ENCODE data around the gene FHOD1.

The FHOD1 gene

DNA sequence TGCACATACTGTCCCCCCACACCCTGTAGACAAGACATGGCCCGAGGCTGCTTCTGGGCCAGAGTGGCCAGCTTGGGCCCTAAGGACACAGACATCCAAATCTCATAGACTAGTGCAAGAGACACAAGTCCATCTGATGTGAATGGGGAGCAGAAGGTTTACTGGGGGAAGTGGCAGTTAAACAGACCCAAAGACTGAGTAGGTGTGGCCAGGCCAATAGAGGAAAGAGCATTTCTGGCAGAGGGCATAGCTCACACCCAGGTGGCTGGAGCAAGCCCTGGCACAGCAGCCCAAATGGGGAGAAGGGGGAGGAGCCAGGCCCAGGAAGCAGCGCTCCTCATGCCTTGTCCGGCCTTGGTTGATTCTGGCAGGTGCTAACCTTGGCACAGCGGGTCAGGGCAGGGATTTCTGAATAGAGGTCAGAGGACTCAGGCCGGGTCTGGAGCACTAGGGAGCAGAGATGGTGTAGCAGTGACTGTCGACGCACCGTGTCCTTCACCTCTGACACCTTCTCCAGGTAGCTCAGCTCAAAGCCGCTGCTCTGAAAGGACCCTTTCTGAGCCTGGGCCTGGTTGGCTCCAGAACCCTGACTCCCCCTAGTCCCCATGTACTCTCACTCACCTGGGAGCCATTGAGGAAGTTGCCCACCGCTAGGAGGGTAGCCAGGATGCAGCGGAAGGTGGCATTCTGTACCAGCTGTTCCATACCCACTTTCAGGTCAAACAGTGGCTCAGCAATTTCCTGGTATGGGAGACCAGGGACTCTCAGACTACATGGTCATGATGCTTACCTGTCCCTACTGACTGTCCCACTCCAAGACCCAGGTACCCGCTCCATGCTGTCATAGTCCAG is 16.2 kb downstream of the FHOD1 start:
- Histone ChIP-seq H3K4me1 (ENCODE audit: control insufficient read depth, insufficient read depth, low read length) (peaks cover 3% of the 10 kb centered on the region), H3K9me3 (ENCODE audit: control insufficient read depth, low read length) (no peaks in the 10 kb centered on the region), H3K27ac (ENCODE audit: insufficient read depth, low read depth, low read length, poor library complexity, severe bottlenecking) (no peak overlapping the region), H3K4me3 (ENCODE audit: insufficient read depth, low read depth, low read length) (no peak overlapping the region), H3K27me3 (ENCODE audit: control insufficient read depth, insufficient read depth, low read length, poor library complexity, severe bottlenecking) (no peaks in the 10 kb centered on the region), H3K36me3 (ENCODE audit: control insufficient read depth, insufficient read depth, low read length) (peaks cover 9% of the 10 kb centered on the region)
- 94 to 96% methylated on average over 12 of the region's 12 CpGs for WGBS, 2 experiments

DNA sequence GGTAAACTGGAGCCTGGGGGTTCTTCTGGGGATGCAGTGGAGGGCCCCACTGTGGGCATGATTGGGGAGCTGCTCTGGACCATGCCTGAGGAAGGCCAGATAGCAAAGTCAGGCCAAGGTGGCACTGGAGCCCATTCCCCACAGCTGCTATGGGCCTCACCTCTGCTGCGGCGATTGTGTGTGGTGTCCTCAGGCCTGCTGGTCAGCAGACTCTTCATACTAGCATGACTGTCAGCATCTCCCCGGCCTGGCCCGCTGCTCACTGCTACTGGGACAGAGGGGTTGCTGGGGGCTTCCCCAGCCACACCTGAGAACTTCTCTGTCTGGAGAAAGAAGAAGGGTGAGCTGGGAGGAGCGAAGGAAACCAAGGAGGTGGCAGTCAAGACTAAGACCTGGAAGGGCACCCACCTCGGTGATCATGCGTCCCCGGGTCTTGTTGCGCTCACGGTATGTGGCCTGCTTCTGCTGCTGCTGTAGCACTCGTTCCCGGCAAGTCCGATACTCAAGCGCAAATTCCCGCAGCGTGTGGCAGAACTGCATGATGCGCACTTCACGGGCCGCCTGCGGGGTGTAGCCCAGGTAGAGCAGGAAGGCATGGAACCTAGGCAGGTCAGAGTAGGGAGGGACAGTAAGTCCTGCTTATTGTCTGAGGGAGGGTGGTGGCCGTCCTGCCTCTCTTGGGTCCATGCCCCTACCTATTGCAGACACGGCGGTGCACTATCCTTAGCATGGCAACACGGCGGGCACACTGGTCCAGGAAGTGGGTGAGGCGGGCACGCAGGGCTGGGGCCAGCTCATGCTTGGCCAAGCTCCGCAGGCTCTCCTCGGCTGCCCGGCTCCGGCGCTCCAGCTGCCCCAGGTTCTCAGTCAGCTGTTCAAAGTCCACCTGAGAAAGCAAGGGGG is 17.1 kb downstream of the FHOD1 start:
- Histone ChIP-seq H3K9me3 (ENCODE audit: control insufficient read depth, low read length) (no peaks in the 10 kb centered on the region), H3K36me3 (ENCODE audit: control insufficient read depth, insufficient read depth, low read length) (peaks cover 9% of the 10 kb centered on the region), H3K4me1 (ENCODE audit: control insufficient read depth, insufficient read depth, low read length) (peaks cover 6% of the 10 kb centered on the region), H3K4me3 (ENCODE audit: insufficient read depth, low read depth, low read length) (no peak overlapping the region), H3K27ac (ENCODE audit: insufficient read depth, low read depth, low read length, poor library complexity, severe bottlenecking) (no peak overlapping the region), H3K27me3 (ENCODE audit: control insufficient read depth, insufficient read depth, low read length, poor library complexity, severe bottlenecking) (no peaks in the 10 kb centered on the region)
- 95% methylated on average over 32 of the region's 32 CpGs for WGBS, 2 experiments

DNA sequence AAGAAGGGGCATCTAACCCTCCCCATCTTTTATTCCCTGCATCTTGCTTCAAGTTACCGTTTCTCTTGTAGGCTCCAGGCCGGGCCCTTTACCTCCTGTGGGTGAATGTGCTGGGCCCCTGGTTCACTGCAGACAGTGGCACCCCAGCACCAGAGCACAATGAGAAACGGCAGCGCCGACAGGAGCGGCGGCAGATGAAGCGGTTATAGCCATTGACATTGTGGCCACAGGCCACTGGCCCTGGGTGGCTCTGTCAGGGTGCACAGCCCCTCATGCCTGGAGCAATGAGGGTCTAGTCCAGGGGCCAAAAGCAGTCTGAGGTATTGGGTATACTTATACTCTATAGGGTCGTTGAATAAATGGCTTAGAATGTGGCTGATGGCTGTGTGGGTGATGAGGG is 18.4 kb downstream of the FHOD1 start:
- no peak overlapping the region for H3K4me3 ChIP-seq (ENCODE audit: insufficient read depth, low read depth, low read length)
- H3K4me1 ChIP-seq (ENCODE audit: control insufficient read depth, insufficient read depth, low read length), result peaks cover 6% of the 10 kb centered on the region
- 93 to 96% methylated on average over 9 of the region's 9 CpGs for WGBS, 2 experiments
- H3K9me3 ChIP-seq (ENCODE audit: control insufficient read depth, low read length), result no peaks in the 10 kb centered on the region
- H3K36me3 ChIP-seq (ENCODE audit: control insufficient read depth, insufficient read depth, low read length), result peaks cover 9% of the 10 kb centered on the region
- no peak overlapping the region for H3K27ac ChIP-seq (ENCODE audit: insufficient read depth, low read depth, low read length, poor library complexity, severe bottlenecking)
- no peaks in the 10 kb centered on the region for H3K27me3 ChIP-seq (ENCODE audit: control insufficient read depth, insufficient read depth, low read length, poor library complexity, severe bottlenecking)

DNA sequence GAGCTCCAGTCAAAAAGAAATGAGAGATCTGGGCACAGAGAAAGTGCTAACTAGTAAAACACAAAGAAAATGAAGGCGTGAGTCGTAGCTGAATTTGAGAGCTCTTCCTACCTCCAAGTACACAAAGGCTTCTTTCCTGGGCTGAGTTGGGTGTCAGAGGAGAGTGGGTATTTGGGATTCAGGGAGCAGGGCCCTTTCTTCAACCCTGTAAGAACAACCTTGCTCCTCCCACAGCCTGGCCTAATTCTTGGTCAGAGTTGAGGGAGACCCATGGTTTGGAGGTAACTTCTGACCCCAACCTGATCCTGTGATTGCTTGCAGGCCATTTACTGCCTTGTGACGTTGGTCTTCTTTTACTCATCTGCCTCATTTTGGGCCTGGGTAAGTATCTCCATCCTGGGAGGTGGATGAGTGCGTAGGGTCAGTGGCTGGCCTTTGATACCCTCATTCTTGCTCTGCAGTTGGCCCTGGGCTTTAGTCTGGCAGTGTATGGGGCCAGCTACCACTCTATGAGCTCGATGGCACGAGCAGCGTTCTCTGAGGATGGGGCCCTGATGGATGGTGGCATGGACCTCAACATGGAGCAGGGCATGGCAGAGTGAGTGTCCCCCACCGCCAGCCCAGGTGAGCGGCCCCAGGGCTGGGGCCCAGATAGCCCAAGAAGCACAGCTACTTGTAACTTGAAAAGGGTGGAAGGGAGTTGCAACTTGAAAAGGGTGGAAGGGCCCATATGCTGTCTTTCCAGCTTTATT is 19.1 kb downstream of the FHOD1 start:
- H3K27me3 ChIP-seq (ENCODE audit: control insufficient read depth, insufficient read depth, low read length, poor library complexity, severe bottlenecking), result no peaks in the 10 kb centered on the region
- H3K4me1 ChIP-seq (ENCODE audit: control insufficient read depth, insufficient read depth, low read length), result peaks cover 6% of the 10 kb centered on the region
- whole genome bisulfite sequencing, 2 experiments, result 94 to 95% methylated on average over 9 of the region's 9 CpGs
- H3K27ac ChIP-seq (ENCODE audit: insufficient read depth, low read depth, low read length, poor library complexity, severe bottlenecking), result no peak overlapping the region
- peaks cover 9% of the 10 kb centered on the region for H3K36me3 ChIP-seq (ENCODE audit: control insufficient read depth, insufficient read depth, low read length)
- peak overlapping the region; percentile 100 for H3K4me3 ChIP-seq (ENCODE audit: insufficient read depth, low read depth, low read length)
- no peaks in the 10 kb centered on the region for H3K9me3 ChIP-seq (ENCODE audit: control insufficient read depth, low read length)

DNA sequence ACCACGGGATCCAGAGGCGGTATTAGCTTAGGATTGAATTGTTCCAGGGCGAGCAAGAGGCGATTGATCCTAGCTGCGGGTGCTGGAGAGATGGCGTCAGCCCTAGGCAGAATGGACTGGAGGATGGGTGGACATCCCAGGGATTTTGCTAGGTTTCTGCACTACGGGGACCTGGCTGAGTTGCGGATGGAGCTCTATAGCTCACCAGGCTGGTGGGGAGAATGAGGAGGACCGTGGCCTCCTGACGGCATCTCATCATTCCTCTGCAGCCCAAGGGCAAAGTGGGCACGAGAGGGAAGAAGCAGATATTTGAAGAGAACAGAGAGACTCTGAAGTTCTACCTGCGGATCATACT is 19.7 kb downstream of the FHOD1 start:
- Histone ChIP-seq H3K27me3 (ENCODE audit: control insufficient read depth, insufficient read depth, low read length, poor library complexity, severe bottlenecking) (no peaks in the 10 kb centered on the region), H3K36me3 (ENCODE audit: control insufficient read depth, insufficient read depth, low read length) (peaks cover 9% of the 10 kb centered on the region), H3K27ac (ENCODE audit: insufficient read depth, low read depth, low read length, poor library complexity, severe bottlenecking) (no peak overlapping the region), H3K9me3 (ENCODE audit: control insufficient read depth, low read length) (no peaks in the 10 kb centered on the region), H3K4me3 (ENCODE audit: insufficient read depth, low read depth, low read length) (peak overlapping the region; percentile 100), H3K4me1 (ENCODE audit: control insufficient read depth, insufficient read depth, low read length) (peaks cover 6% of the 10 kb centered on the region)
- WGBS, 2 experiments, result 35% methylated on average over 12 of the region's 12 CpGs

DNA sequence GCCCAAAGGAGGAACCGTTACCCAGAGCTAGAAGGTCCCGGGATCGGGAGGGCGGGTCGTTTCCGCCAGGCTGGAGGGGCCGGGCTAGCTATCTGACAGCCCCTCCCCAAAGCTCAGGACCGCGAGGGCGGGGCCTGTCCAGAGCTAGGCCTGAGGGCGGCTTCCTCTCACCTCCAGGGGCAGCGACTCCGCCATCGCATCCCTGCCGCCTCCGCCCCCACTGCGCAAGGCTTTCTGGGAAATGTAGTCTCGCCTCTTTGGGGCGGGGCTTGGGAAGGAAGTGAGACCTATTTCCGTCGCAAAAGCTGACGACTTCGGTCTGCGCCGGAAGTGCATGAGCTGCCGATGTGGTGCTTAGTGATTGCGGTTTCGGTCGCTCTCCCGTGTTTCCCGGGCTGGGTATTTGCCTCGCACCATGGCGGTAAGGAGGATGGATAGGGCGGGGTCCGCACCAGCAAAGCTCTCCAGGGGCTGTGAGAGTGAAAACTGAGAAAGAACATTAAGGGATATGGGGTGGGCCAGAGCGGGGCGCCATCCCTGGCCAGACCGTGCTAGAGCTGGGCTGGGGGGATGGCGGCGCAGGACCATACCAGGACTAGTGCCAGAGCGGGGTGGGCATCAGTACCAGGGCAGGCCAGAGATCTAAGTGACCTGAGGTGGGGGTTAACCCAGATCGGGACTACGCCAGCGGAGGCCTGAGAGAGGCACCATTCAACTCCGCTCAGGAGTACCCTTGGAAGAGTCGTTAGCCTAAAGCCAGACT is 20.3 kb downstream of the FHOD1 start, which contains the start of gene TMEM208:
Gene TMEM208 (plus strand): TSS at position 327 of the 763 bp plus-strand sequence. CDS start 89 bp downstream, at position 416.
- H3K27ac ChIP-seq (ENCODE audit: insufficient read depth, low read depth, low read length, poor library complexity, severe bottlenecking), result no peak within 1 kb of the TSS
- H3K9me3 ChIP-seq (ENCODE audit: control insufficient read depth, low read length), result no peaks in the 10 kb centered on the region
- WGBS, 2 experiments, result 1 to 2% methylated on average over 46 of the region's 46 CpGs
- peaks cover 9% of the 10 kb centered on the region for H3K36me3 ChIP-seq (ENCODE audit: control insufficient read depth, insufficient read depth, low read length)
- no peaks in the 10 kb centered on the region for H3K27me3 ChIP-seq (ENCODE audit: control insufficient read depth, insufficient read depth, low read length, poor library complexity, severe bottlenecking)
- H3K4me3 ChIP-seq (ENCODE audit: insufficient read depth, low read depth, low read length), result peak within 1 kb of the TSS; percentile 100
- H3K4me1 ChIP-seq (ENCODE audit: control insufficient read depth, insufficient read depth, low read length), result peaks cover 6% of the 10 kb centered on the region

DNA sequence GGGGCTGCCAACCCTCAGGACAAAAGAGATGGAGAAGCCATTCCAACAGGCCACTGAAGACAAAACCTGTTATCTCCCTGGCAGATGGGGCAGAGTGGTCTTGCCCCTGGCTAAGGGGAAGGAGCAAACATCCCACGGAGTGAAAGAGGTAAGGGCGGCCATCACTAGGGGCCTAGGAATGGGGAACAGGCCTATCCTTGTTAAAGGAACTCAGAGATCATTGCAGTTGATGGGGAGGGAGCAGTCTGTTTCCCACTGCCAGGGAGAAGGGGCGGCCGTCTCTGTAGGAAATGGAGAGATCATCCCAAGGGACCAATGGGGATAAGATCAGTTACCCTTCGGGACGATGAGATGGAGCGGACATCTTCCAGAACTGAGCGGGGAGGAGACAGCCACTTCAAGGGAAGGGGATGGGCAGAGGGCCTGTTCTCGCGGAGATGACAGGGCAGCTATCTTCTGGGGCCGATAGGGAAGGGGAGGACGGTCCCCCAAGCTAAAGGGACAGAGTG is 20.9 kb downstream of the FHOD1 start:
- peaks cover 6% of the 10 kb centered on the region for H3K4me1 ChIP-seq (ENCODE audit: control insufficient read depth, insufficient read depth, low read length)
- H3K9me3 ChIP-seq (ENCODE audit: control insufficient read depth, low read length), result no peaks in the 10 kb centered on the region
- 15% methylated on average over 12 of the region's 12 CpGs for WGBS, 2 experiments
- peaks cover 9% of the 10 kb centered on the region for H3K36me3 ChIP-seq (ENCODE audit: control insufficient read depth, insufficient read depth, low read length)
- no peaks in the 10 kb centered on the region for H3K27me3 ChIP-seq (ENCODE audit: control insufficient read depth, insufficient read depth, low read length, poor library complexity, severe bottlenecking)
- peak overlapping the region; percentile 100 for H3K4me3 ChIP-seq (ENCODE audit: insufficient read depth, low read depth, low read length)
- H3K27ac ChIP-seq (ENCODE audit: insufficient read depth, low read depth, low read length, poor library complexity, severe bottlenecking), result no peak overlapping the region

DNA sequence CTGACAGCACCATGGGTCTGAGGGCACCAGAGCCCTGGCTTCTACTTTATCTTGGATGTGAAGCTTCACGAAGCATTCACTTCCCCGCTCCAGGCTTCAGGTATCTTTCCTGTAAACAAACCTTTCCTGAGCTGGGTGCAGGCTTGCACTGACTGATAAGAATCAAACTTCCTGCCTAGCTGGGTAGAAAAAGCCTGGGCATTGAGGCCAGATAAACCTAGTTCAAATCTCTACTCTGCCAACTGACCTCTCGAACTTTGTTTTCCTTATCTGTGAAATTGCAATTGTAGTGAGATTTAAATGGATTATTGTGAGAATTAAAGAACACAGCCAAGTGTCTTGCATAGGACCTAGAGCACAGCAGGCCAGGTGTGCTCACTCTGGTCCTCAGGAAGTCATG is 23.3 kb downstream of the FHOD1 start:
- WGBS, 2 experiments, result 92 to 93% methylated on average over 3 of the region's 3 CpGs
- Histone ChIP-seq H3K27ac (ENCODE audit: insufficient read depth, low read depth, low read length, poor library complexity, severe bottlenecking) (no peak overlapping the region), H3K4me3 (ENCODE audit: insufficient read depth, low read depth, low read length) (no peak overlapping the region), H3K4me1 (ENCODE audit: control insufficient read depth, insufficient read depth, low read length) (peaks cover 6% of the 10 kb centered on the region), H3K27me3 (ENCODE audit: control insufficient read depth, insufficient read depth, low read length, poor library complexity, severe bottlenecking) (no peaks in the 10 kb centered on the region), H3K9me3 (ENCODE audit: control insufficient read depth, low read length) (no peaks in the 10 kb centered on the region), H3K36me3 (ENCODE audit: control insufficient read depth, insufficient read depth, low read length) (peaks cover 8% of the 10 kb centered on the region)

Data from ectodermal cell (in vitro differentiated cells).